Pancreas (tissue), 10 donors: ENCODE results near the gene PYGO1. TPM values are rescaled to one million over a fixed set of nuclear protein-coding genes. Genes with fewer than 3 reads are reported as not detected.
"Not testable (repeated sequence)": the region's sequence is repeated elsewhere in the genome, so short reads cannot be mapped to it uniquely, and the experiment has no call there.

Experiments used
- ATAC-seq, 4 donors: fragments of 200-7000 bp; cut with Tn5 transposase; one replicate each; pipeline versions ENCODE4 v1.8.0 to v1.9.1; 2020; ENCODE audit warnings: mild to moderate bottlenecking in 4 of 4, moderate library complexity in 4 of 4
- DNase-seq, 6 donors: peaks; one replicate each; pipeline ENCODE4 v3.0.0-alpha.2; 2020
- FAIRE-seq: peaks from 2 replicates; lab custom pipeline; 2012; peaks lifted over from hg19 to GRCh38; lab: Jason Lieb, UNC
- H3K27ac ChIP-seq, 4 donors: fragments of 200-600 bp; sonication (generic); 1 replicate in 3 of 4; 2 replicates in 1 of 4; pipeline versions ENCODE4 v1.5.0 to v1.8.0; 2020
- H3K27me3 ChIP-seq, 4 donors: fragments of 200-600 bp; one replicate each; pipeline ENCODE4 v1.8.0; 2021
- H3K36me3 ChIP-seq, 3 donors: fragments of 200-600 bp; sonication (generic) in 1 of 3; one replicate each; pipeline versions ENCODE4 v1.5.0 to v1.8.0; 2020 to 2021
- H3K4me1 ChIP-seq, 3 donors: fragments of 200-600 bp; one replicate each; pipeline ENCODE4 v1.8.0; 2021
- H3K4me3 ChIP-seq, 4 donors: fragments of 200-600 bp; sonication (generic) in 2 of 4; one replicate each; pipeline versions ENCODE4 v1.5.0 to v1.8.0; 2020 to 2021
- H3K9me3 ChIP-seq, 4 donors: fragments of 200-600 bp; one replicate each; pipeline ENCODE4 v1.8.0; 2021
- CTCF ChIP-seq, 4 donors: fragments of 200-600 bp; sonication (generic) in 3 of 4; IDR thresholded peaks; one replicate each; pipeline versions ENCODE4 v1.5.0 to v1.8.0; 2021; ENCODE audit warnings: antibody characterized with exemption in 4 of 4
- WGBS, 2 donors: extraction: QIAGEN DNeasy Blood & Tissue Kit; methylation state at CpG; one replicate each; pipeline ENCODE4 v1.1.7; 2013; 5-methylcytosine and 5-hydroxymethylcytosine counted together
- intact Hi-C, 3 donors: fragments of 100-400 bp; cut with DNase I; formaldehyde crosslinking; loops; one replicate each; pipeline versions ENCODE4 v1.11.1 to v1.14.2; 2022
- polyA plus RNA-seq, 2 donors: library from polyadenylated mRNA; stranded (reverse); fragments of 200-250 nt; gene quantifications; one replicate each; pipeline ENCODE4 v1.2.3, GENCODE V29; 2013
- total RNA-seq, 6 donors: library from RNA; stranded (reverse); fragmentation: NEBNext Ultra II Directional in 4 of 6; extraction: Animal tissue kit (Norgen Biotek cat#: 25700) in 4 of 6; gene quantifications; one replicate each; pipeline versions ENCODE4 v1.2.1 to v1.2.4, GENCODE V29; 2021 to 2023
- donor health status: healthy with polysubstance abuse.
- donor health status: DM: no; HTN: no; CAD: no; lungs with moderate emphysema.
- donor health status: DM: no; HTN: no; CAD: no.
- donor health status: control.
- donor health status: control.
- donor health status: Bipolar disorder and iron deficiency.
- donor health status: DM: yes; HTN: yes; CAD: no.
- donor health status: DM: no; HTN: no; CAD: no.
- donor health status: DM: no; HTN: no; CAD: no.
- donor health status: DM: yes; HTN: yes; CAD: no.

The PYGO1 gene
- total and polyA plus RNA-seq, 8 donors = 0.34 to 2.3 (median 2.0) TPM

- 78 to 82% methylated on average over 4 of the region's 4 CpGs for WGBS, 2 donors
- no peak overlapping the region for H3K4me3 ChIP-seq
- no peak overlapping the region for H3K27ac ChIP-seq
- H3K9me3 ChIP-seq = no peaks in the 10 kb centered on the region
- H3K4me1 ChIP-seq = no peaks in the 10 kb centered on the region
- H3K36me3 ChIP-seq = no peaks in the 10 kb centered on the region
- FAIRE-seq (no peak), DNase-seq (no peak), ATAC-seq (no peak)
- TF ChIP-seq CTCF (IDR thresholded peaks at IDR 0.05) = no peak
- intact Hi-C loops = no loop called here
- no peaks in the 10 kb centered on the region for H3K27me3 ChIP-seq
These were observed 25.6 kb upstream of the PYGO1 start for GRCh38 chr15:55613727-55614126.

GRCh38 chr15:55606214-55606613, 18.1 kb upstream of the PYGO1 start:
- DNase-seq (no peak), ATAC-seq (no peak), FAIRE-seq (no peak)
- H3K27ac ChIP-seq = no peak overlapping the region
- WGBS, 2 donors = 78 to 82% methylated on average over 5 of the region's 5 CpGs
- intact Hi-C loops = no loop called here
- no peaks in the 10 kb centered on the region for H3K27me3 ChIP-seq
- no peaks in the 10 kb centered on the region for H3K9me3 ChIP-seq
- H3K36me3 ChIP-seq = no peaks in the 10 kb centered on the region
- no peaks in the 10 kb centered on the region for H3K4me1 ChIP-seq
- H3K4me3 ChIP-seq = no peak overlapping the region
- TF ChIP-seq CTCF (IDR thresholded peaks at IDR 0.05) = no peak

- no peaks in the 10 kb centered on the region for H3K4me1 ChIP-seq
- DNase-seq = no peak
- TF ChIP-seq CTCF (IDR thresholded peaks at IDR 0.05) = no peak
- WGBS, 2 donors = 59 to 67% methylated on average over 5 of the region's 5 CpGs
- no peaks in the 10 kb centered on the region for H3K36me3 ChIP-seq
- H3K9me3 ChIP-seq = no peaks in the 10 kb centered on the region
- no peak overlapping the region for H3K27ac ChIP-seq
- FAIRE-seq = no peak
- no peaks in the 10 kb centered on the region for H3K27me3 ChIP-seq
- no peak overlapping the region for H3K4me3 ChIP-seq
- no peak for ATAC-seq
- intact Hi-C loops = no loop called here
These were observed 13.2 kb upstream of the PYGO1 start for GRCh38 chr15:55601374-55601773.

GRCh38 chr15:55599439-55599838, 11.3 kb upstream of the PYGO1 start:
- DNase-seq (no peak), FAIRE-seq (no peak), ATAC-seq (no peak)
- WGBS, 2 donors = 60 to 66% methylated on average over 3 of the region's 3 CpGs
- TF ChIP-seq CTCF (IDR thresholded peaks at IDR 0.05) = no peak
- intact Hi-C loops = no loop called here
- Histone ChIP-seq H3K27me3 (no peaks in the 10 kb centered on the region), H3K36me3 (no peaks in the 10 kb centered on the region), H3K9me3 (no peaks in the 10 kb centered on the region), H3K4me1 (no peaks in the 10 kb centered on the region), H3K4me3 (no peak overlapping the region), H3K27ac (no peak overlapping the region)

GRCh38 chr15:55593019-55593418, 4.9 kb upstream of the PYGO1 start:
- DNase-seq, H3K27ac ChIP-seq, H3K36me3 ChIP-seq, H3K4me3 ChIP-seq, H3K27me3 ChIP-seq, ATAC-seq, H3K4me1 ChIP-seq, intact Hi-C loops, H3K9me3 ChIP-seq, FAIRE-seq: not testable (repeated sequence)
- 89 to 98% methylated on average over 1 of the region's 1 CpG for WGBS, 2 donors
